Astrocyte of the spinal cord (primary cell): ENCODE data around the gene MTA3.

Experiments
- DNase-seq: peaks from one replicate; pipeline ENCODE4 v3.0.0; 2011; ENCODE audit warnings: low read depth, low spot score
- H3K4me3 ChIP-seq: 2 replicates; pipeline ENCODE4 v1.5.1; 2011; ENCODE audit warnings: low read depth, mild to moderate bottlenecking, low read length, moderate library complexity
- CTCF ChIP-seq: IDR thresholded peaks from 2 replicates; pipeline ENCODE4 v1.5.1; 2012; ENCODE audit warnings: low read depth, mild to moderate bottlenecking, low read length, inconsistent platforms
- in situ Hi-C: cut with HindIII; loops from 2 replicates; pipeline ENCODE4 v1.10.0; 2017; ENCODE audit warnings: low sequenced_read_pairs

MTA3 gene

GRCh38 chr2:42793334-42794270, 225.2 kb downstream of the MTA3 start:
- no peak overlapping the region for H3K4me3 ChIP-seq
- no peak for DNase-seq
- no peak for TF ChIP-seq CTCF
- in situ Hi-C loops, result no loop called here

- TF ChIP-seq CTCF, result peak; percentile 45
- no peak overlapping the region for H3K4me3 ChIP-seq
- no peak for DNase-seq
- in situ Hi-C loops, result no loop called here
These were observed 226.0 kb downstream of the MTA3 start for GRCh38 chr2:42794271-42795046.

- H3K4me3 ChIP-seq, result no peak overlapping the region
- no peak for DNase-seq
- in situ Hi-C loops, result no loop called here
- no peak for TF ChIP-seq CTCF
These were observed 226.8 kb downstream of the MTA3 start for GRCh38 chr2:42795275-42795674.

GRCh38 chr2:42795841-42796301, 227.4 kb downstream of the MTA3 start:
- no peak for DNase-seq
- no peak overlapping the region for H3K4me3 ChIP-seq
- in situ Hi-C loops, result no loop called here
- TF ChIP-seq CTCF, result no peak

GRCh38 chr2:42796427-42797248, 228.2 kb downstream of the MTA3 start:
- no peak for DNase-seq
- TF ChIP-seq CTCF, result no peak
- in situ Hi-C loops, result no loop called here
- H3K4me3 ChIP-seq, result no peak overlapping the region

GRCh38 chr2:42797281-42797680, 228.8 kb downstream of the MTA3 start:
- no peak for DNase-seq
- TF ChIP-seq CTCF, result no peak
- in situ Hi-C loops, result no loop called here
- no peak overlapping the region for H3K4me3 ChIP-seq
